HepG2 (cell line): ENCODE results near the gene PBX1. TPM values are rescaled to one million over a fixed set of nuclear protein-coding genes. Genes with fewer than 3 reads are reported as not detected.

Experiments
- FOXM1 ChIP-seq: sonication (generic); formaldehyde crosslinking; IDR thresholded peaks from 2 replicates; pipeline ENCODE4 v1.5.0; 2020; ENCODE audit warnings: missing genetic modification reagents
- KLF9 ChIP-seq: IDR thresholded peaks from 2 replicates; pipeline ENCODE4 v1.6.1; 2016; ENCODE audit warnings: low read depth
- MAFF ChIP-seq: IDR thresholded peaks from 2 replicates; pipeline ENCODE4 v1.6.1; 2011; ENCODE audit warnings: low read depth, low read length, improper control_type of control experiment
- MEF2D ChIP-seq: sonication (generic); formaldehyde crosslinking; IDR thresholded peaks from 2 replicates; pipeline ENCODE4 v1.5.1; 2020; ENCODE audit warnings: mild to moderate bottlenecking, missing genetic modification reagents
- PAXIP1 ChIP-seq: sonication (generic); formaldehyde crosslinking; conservative IDR thresholded peaks from 2 replicates; pipeline ENCODE4 v1.4.0; 2020; ENCODE audit warnings: mild to moderate bottlenecking, missing genetic modification reagents, moderate library complexity
- RBM22 ChIP-seq: fragments of 200-400 bp; formaldehyde crosslinking; optimal IDR thresholded peaks from 2 replicates; pipeline ENCODE3; 2017; ENCODE audit warnings: mild to moderate bottlenecking, low read length, moderate library complexity
- TMF1 ChIP-seq: sonication (generic); formaldehyde crosslinking; IDR thresholded peaks from 2 replicates; pipeline ENCODE4 v1.8.1; 2022; ENCODE audit warnings: low read depth, missing genetic modification reagents
- ZNF329 ChIP-seq: sonication (generic); formaldehyde crosslinking; IDR thresholded peaks from 2 replicates; pipeline ENCODE4 v1.9.0; 2021; ENCODE audit warnings: low read depth, mild to moderate bottlenecking, missing genetic modification reagents
- ZNF674 ChIP-seq: sonication (generic); formaldehyde crosslinking; IDR thresholded peaks from 2 replicates; pipeline ENCODE4 v1.5.0; 2020; ENCODE audit warnings: low read depth, mild to moderate bottlenecking, missing genetic modification reagents
- ZNF761 ChIP-seq: sonication (generic); formaldehyde crosslinking; conservative IDR thresholded peaks from 2 replicates; pipeline ENCODE4 v1.4.0; 2020; ENCODE audit warnings: mild to moderate bottlenecking, missing genetic modification reagents
- polyA plus RNA-seq, 8 experiments: library from polyadenylated mRNA; depleted of rRNA in 3 of 8; stranded (reverse) in 7 of 8; unstranded in 1 of 8; fragments of >200 nt; fragmentation: Illumina TruSeq in 4 of 8; extraction: Trizol in 4 of 8; gene quantifications; 2 replicates each; pipeline versions ENCODE4 v1.2.1 to v1.2.3, GENCODE V29; 2011 to 2016; ENCODE audit warnings: low read depth in 4 of 8, missing spikeins in 1 of 8, mixed read lengths in 1 of 8; ENCODE audit not compliant: insufficient read depth in 1 of 8
- total RNA-seq, 5 experiments: library from RNA; depleted of rRNA; stranded (reverse); fragments of >200 nt; fragmentation: Illumina TruSeq; extraction: Trizol; gene quantifications; 2 replicates each; pipeline ENCODE4 v1.2.3, GENCODE V29; 2016; ENCODE audit warnings: low read depth in 1 of 5

The PBX1 gene
- total and polyA plus RNA-seq, 2 of the 13 experiments (the other 11 are each of a cell fraction or from before 2014, with no cell fraction given): 0.24 TPM; not detected in 1

GRCh38 chr1:164635803-164636731 lies 77.1 kb downstream of the PBX1 start (continued):
- TF ChIP-seq FOXM1 (CRISPR knock-in tag) (no peak), ZNF329 (CRISPR knock-in tag) (no peak), RBM22 (no peak), ZNF674 (CRISPR knock-in tag) (no peak), MAFF (no peak), KLF9 (CRISPR knock-in tag) (no peak), ZNF761 (CRISPR knock-in tag) (no peak), TMF1 (CRISPR knock-in tag) (no peak), MEF2D (CRISPR knock-in tag) (no peak), PAXIP1 (CRISPR knock-in tag) (no peak)
